NCI-H1105 treated with DMSO at 0.1 percent for 48 hours (cell line): Measurements from ENCODE around the gene PDCD10.

Source experiments
- DNase-seq: peaks from one replicate; lab custom pipeline; 2025; lab: John Stamatoyannopoulos, UW

Gene PDCD10

DNA sequence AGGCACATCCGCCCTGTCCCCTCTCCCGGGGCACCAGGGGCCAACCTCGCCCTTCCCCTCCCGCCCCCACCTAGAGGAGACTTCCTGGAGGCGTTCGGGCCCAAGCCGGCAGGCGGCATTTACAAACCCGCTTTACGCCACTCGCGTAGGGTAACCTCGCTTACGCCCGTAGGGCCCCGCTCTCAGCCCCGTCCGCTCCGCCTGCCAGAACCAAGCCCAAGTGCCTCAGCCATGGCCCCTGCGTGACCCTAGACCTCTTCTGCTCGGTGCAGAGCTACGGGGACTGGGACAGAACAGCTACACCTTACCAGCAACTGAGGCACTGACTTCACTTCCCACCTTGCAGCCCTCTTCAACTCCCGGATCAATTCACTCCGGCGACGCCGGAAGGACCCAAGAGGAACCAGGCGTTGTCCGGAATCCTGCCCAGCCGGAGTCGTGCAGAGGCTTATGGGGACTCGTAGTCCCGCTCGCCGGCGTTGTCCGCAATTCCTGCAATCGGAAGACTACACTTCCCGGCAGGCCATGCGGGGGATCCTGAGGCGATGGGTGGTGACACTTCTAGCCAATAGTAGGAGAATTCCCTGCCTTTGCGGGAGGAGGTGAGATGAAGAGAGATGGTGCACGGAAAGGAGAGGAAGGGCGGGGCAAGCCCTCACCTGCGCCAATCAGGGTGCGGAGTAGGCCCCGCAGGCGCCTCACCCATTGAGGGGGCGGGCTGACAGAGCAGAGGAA, at the start of gene PDCD10:
Gene PDCD10 (minus strand): TSS at position 395 of the 735 bp plus-strand sequence. CDS start 14,735 bp downstream, outside the sequence.
- peak; percentile 100 for DNase-seq

DNA sequence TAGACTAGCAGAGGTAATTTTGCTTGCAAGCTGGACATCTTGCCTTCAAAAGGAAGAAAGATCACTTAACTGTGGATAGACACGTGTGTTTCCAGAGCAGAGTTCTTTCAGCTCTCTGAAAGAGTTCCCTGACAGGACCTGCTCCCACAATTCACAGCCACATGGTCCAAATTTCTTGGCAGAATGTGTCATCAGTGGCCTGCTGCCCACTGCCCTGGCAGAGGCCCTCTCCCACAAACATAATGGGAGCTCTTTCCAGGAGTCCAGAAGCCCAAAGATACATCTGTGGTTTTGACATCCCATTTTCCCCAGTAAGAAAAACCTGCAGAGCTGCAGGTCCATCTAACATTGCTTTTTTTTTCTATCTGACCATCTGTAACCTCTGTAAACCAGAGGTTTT, 49.1 kb upstream of the PDCD10 start:
- no peak for DNase-seq

DNA sequence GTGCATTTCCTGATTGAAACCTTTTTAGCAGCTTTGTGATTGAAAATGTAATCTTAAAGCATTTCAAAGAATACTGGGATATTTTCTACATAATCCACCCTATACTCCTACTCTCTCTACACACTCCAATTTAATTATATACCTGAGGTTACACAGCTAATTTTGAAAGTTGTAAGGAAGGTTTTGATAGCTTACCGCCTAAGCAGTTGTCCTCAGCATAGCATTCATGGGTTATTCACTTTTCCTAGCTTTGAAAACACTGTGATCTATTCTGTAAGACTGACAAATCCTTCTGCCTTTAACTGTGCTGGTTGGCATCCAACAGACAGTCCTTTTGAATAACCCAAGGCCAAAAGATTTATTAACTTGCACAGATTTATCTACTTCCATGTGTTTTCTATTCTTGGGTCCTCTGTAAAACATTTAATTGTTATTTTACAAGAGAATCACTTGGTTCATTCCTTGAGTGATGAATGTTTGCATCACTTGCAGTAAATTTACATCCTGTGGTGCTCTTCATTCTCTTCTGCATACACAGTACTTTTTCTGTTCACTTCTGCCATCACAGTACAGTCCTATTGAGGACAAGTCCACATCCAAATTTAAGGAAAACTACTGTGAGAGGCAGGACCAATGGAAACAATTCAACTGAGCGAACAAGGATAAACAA, 45.7 kb upstream of the PDCD10 start:
- no peak for DNase-seq

DNA sequence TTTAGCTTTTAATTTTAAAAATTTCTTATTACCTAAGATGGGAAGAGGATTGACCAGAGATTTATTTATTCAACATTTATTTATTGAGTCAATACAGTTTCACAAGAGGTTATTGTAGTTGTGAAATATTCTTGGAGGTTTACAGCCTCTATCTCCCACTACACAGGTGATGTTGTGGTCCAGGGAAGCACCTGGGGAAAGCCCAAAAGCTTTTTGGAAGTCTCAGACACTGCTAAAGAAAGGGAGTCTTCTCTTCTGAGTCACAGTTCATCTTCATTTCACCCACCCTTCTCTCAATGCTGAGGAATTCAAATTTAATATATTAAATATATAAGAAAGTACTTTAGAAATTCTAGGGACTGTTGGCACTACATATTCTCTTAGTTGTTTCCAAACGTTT, 42.7 kb upstream of the PDCD10 start:
- no peak for DNase-seq

GRCh38 chr3:167776066-167776685, 41.5 kb upstream of the PDCD10 start:
- no peak for DNase-seq

- no peak for DNase-seq
Measured at GRCh38 chr3:167773584-167773983, 38.9 kb upstream of the PDCD10 start.

GRCh38 chr3:167772992-167773391, 38.3 kb upstream of the PDCD10 start:
- no peak for DNase-seq

DNA sequence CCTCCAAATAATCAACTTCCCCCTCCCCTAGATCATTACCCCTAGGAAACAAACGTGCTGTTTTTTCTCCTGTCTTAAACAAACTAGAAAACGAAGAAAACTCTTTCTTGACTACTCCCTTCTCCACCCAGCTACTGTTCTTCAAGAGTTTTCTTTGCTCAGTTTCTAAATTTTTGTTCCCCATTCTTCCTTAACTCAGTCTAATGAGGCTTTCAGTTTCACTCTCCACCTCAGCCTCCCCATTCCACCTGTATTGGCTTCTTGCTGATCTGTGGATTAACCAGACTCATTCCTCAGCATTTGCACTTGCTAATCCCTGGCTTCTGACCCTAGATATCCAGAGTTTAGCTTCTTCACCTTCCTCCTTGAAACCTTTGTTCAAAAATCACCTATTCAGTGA, 27.6 kb upstream of the PDCD10 start:
- no peak for DNase-seq

DNA sequence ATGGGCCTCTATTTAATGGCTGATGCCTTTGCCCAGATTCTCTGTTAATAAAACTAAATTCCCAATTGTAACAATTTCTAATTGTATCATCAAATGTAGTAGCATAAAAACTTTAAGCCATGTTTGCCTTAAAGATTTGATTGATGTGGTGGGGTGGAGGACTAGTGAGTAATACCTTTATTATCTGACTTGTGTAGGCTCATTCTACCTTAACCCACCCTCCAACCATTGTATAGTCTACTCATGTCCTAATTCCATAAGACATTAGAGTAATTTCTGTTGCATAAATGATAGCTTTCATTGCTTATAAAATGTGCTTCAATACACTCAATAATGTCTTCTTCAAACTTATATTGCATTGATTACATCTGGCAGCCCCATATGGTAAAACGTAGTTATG, 26.6 kb upstream of the PDCD10 start:
- DNase-seq, result no peak

GRCh38 chr3:167754049-167754448, 19.4 kb upstream of the PDCD10 start:
- no peak for DNase-seq

GRCh38 chr3:167750272-167750971, 15.7 kb upstream of the PDCD10 start:
- no peak for DNase-seq

GRCh38 chr3:167749728-167750127, 15.0 kb upstream of the PDCD10 start:
- DNase-seq, result no peak

DNA sequence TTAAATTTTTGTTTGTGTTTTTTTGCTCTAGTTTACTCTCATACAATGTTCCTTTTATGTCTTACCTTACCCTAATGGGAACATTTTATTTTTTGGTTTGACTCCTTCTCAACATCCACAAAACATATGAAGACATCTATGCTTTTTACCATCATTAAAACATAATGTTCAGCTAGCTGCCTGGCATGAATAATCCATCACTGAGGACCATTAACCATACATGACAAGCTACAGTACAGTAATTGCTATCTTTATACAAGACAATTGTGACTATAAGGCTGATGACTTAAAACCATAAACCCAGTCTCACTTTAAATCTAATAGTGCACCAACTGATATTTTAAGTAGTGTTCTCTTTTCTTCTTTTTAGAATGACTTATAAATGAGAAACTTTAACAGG, 14.5 kb upstream of the PDCD10 start:
- no peak for DNase-seq

DNA sequence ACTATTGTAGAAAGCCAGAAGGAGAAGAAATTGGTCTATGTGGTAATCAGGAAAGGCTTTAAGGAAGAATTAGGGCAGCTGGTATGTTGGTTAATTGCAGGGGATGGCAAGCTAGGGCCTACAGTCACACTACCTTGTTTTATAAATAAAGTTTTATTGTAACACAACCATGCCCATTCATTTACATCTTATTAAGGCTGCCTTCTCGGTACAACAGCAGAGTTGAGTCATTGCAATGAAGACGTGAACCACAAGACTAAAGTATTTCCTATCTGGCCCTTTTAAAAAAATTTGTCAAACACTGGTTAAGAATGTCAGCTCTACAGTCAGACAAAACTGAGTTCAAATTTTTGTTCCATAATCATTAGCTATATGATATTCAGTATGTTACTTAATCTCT, 9.1 kb upstream of the PDCD10 start:
- no peak for DNase-seq

GRCh38 chr3:167742338-167742737, 7.6 kb upstream of the PDCD10 start:
- no peak for DNase-seq

DNA sequence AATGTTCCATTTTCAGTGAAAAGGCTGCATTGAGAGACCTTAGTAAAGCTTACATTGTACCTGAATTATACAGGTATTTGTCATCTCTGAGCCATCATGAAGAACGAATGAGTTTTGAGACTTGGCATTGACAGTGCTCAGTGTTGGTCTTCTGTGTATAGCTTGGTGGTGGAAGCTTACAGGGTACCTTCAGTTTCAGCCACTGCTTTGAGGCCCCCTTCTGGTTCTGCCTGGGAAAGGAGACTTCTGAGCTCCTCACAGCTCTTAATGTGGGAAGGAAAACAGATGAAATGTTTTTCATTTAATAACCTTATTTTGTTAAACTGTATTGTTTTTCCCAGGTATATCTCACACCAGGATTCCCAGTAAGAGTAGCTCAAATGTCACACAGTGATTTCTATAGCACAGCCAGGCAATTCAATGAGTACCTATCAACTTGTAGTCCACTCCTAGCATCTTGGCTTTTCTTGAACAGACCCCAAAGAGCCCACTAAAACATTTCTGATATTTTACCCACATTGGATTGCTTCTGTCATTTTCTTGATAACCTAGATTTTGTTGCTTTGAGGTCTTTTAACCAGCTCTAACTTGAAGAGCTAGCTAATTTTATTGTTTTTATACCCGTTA, 6.4 kb upstream of the PDCD10 start:
- peak; percentile 28 for DNase-seq

- DNase-seq, result no peak
Measured at GRCh38 chr3:167739190-167739810, 4.6 kb upstream of the PDCD10 start.

DNA sequence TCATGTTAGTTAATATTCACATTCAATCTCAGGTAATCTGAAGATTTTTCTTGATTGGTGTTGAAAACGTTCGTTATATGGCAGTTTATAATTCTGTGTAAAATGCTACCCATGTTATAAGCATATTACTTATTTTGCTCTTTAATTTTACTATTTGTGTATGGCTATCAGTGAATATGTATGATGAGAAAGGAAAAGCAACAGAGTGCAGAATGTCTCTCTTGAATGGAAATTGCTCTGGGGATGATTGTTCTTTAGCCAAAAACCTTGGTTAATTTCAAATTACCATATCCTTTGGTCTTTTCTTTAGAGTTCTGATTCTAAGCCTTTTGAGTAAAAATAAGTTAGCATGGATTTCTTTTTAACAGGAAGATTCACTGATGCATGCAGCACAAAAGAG, 3.3 kb upstream of the PDCD10 start:
- DNase-seq, result no peak

DNA sequence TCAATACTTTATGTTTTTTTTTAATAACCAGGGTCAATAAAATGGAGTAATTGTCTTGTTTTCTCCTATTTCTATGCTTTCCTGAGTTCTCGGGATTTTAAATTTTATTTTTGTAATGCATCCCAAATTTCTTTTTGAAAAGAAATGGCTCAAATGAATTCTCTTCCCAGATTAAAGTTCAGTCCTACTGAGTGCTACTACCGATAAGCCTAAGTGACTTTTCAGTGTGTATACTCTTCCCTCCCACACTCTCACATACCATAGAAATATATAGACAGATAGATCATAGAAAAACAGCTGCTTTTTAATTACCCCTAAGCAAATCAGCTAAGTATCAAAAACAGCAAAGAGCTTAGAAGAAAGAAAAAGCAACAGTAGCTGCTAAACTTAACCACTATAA, 2.3 kb upstream of the PDCD10 start:
- no peak for DNase-seq

- peak; percentile 23 for DNase-seq
Measured at GRCh38 chr3:167736264-167736787, 1.6 kb upstream of the PDCD10 start.
